PFSK-1 (cell line): ENCODE measurements around the gene ATP13A3.

Source experiments
- POLR2AphosphoS5 ChIP-seq: IDR thresholded peaks from 2 replicates; pipeline ENCODE4 v1.6.1; 2012; ENCODE audit warnings: low read depth, mild to moderate bottlenecking, control low read depth, low read length, moderate library complexity
- REST ChIP-seq, 2 experiments: IDR thresholded peaks; 2 replicates each; pipeline versions ENCODE4 v1.6.1 to v1.8.0; 2011 to 2012; ENCODE audit warnings: low read depth in 2 of 2, low read length in 2 of 2, control low read depth in 1 of 2, inconsistent platforms in 1 of 2, mild to moderate bottlenecking in 1 of 2, moderate library complexity in 1 of 2; ENCODE audit not compliant: insufficient read depth in 1 of 2

- no peak for TF ChIP-seq REST (IDR thresholded peaks at IDR 0.05; ENCODE audit: insufficient read depth in 1 of 2, low read depth in 2 of 2, low read length in 2 of 2)
- no peak for TF ChIP-seq POLR2AphosphoS5
Measured at GRCh38 chr3:194481103-194481502, 5.7 kb downstream of the ATP13A3 start.
